Transverse colon (tissue), 4 donors: Measurements from ENCODE around the gene ZNF273.

Experiments used
- CTCF ChIP-seq, 5 experiments: fragments of 200-600 bp in 3 of 5; fragments of 450-650 bp in 2 of 5; sonication (generic) in 3 of 5; IDR thresholded peaks; 1 replicate in 2 of 5; 2 replicates in 3 of 5; pipeline ENCODE4 v1.5.1; 2016 to 2017; ENCODE audit warnings: antibody characterized with exemption in 5 of 5, inconsistent platforms in 3 of 5, mild to moderate bottlenecking in 2 of 5, moderate library complexity in 1 of 5
- EP300 ChIP-seq: sonication (generic); formaldehyde crosslinking; IDR thresholded peaks from one replicate; pipeline ENCODE4 v1.6.1; 2017; ENCODE audit warnings: antibody characterized with exemption, low read depth
- POLR2A ChIP-seq: fragments of 450-650 bp; IDR thresholded peaks from one replicate; pipeline ENCODE4 v1.6.1; 2016; ENCODE audit warnings: antibody characterized with exemption, mild to moderate bottlenecking, moderate library complexity
- POLR2AphosphoS5 ChIP-seq, 3 donors: sonication (generic); formaldehyde crosslinking; IDR thresholded peaks; one replicate each; pipeline ENCODE4 v1.6.1; 2016; ENCODE audit warnings: antibody characterized with exemption in 3 of 3

GRCh38 chr7:64869121-64869725 is 33.9 kb upstream of the ZNF273 start:
- TF ChIP-seq CTCF (IDR thresholded peaks at IDR 0.05) (no peak), POLR2A (no peak), EP300 (no peak), POLR2AphosphoS5 (IDR thresholded peaks at IDR 0.05) (no peak)
